Endodermal cell (in vitro differentiated cells): ENCODE measurements around the gene GOSR2. TPM values are rescaled to one million over a fixed set of nuclear protein-coding genes. Genes with fewer than 3 reads are reported as not detected.

Experiments
- DNase-seq: peaks from one replicate; pipeline ENCODE4 v3.0.0-alpha.2; 2017
- H3K27ac ChIP-seq: 2 replicates; pipeline ENCODE4 v1.5.1; 2013; ENCODE audit warnings: mild to moderate bottlenecking, low read depth, low read length, moderate library complexity
- H3K27me3 ChIP-seq: 2 replicates; pipeline ENCODE4 v1.6.1; 2013; ENCODE audit warnings: mild to moderate bottlenecking, low read length, moderate library complexity; ENCODE audit not compliant: insufficient read depth, control insufficient read depth, poor library complexity, severe bottlenecking
- H3K36me3 ChIP-seq: 2 replicates; pipeline ENCODE4 v1.7.0; 2013; ENCODE audit warnings: mild to moderate bottlenecking, low read length, moderate library complexity; ENCODE audit not compliant: control insufficient read depth, insufficient read depth
- H3K4me1 ChIP-seq: one replicate; pipeline ENCODE4 v1.7.0; 2013; ENCODE audit warnings: low read length; ENCODE audit not compliant: control insufficient read depth, insufficient read depth
- H3K4me3 ChIP-seq: 2 replicates; pipeline ENCODE4 v1.5.1; 2013; ENCODE audit warnings: mild to moderate bottlenecking, low read length, moderate library complexity
- H3K9ac ChIP-seq: 2 replicates; pipeline ENCODE4 v1.6.1; 2013; ENCODE audit warnings: mild to moderate bottlenecking, low read length, moderate library complexity; ENCODE audit not compliant: poor library complexity, severe bottlenecking; ENCODE audit errors: extremely low read depth
- H3K9me3 ChIP-seq: 2 replicates; pipeline ENCODE4 v1.6.1; 2013; ENCODE audit warnings: mild to moderate bottlenecking, low read length, moderate library complexity; ENCODE audit not compliant: control insufficient read depth
- H3K27ac Mint-ChIP-seq: 2 replicates; pipeline ENCODE4 v1.8.0; 2020; ENCODE audit warnings: mixed read lengths
- H3K27me3 Mint-ChIP-seq: 2 replicates; pipeline ENCODE4 v1.8.0; 2021; ENCODE audit warnings: mild to moderate bottlenecking, mixed read lengths; ENCODE audit not compliant: insufficient read depth
- H3K36me3 Mint-ChIP-seq: 2 replicates; pipeline ENCODE4 v1.8.0; 2020; ENCODE audit warnings: low read depth, mixed read lengths
- H3K4me1 Mint-ChIP-seq: 2 replicates; pipeline ENCODE4 v1.8.0; 2020; ENCODE audit warnings: mixed read lengths
- H3K4me3 Mint-ChIP-seq: 2 replicates; pipeline ENCODE4 v1.8.0; 2020; ENCODE audit warnings: mild to moderate bottlenecking, moderate library complexity, mixed read lengths
- H3K9me3 Mint-ChIP-seq: 2 replicates; pipeline ENCODE4 v1.8.0; 2020; ENCODE audit warnings: mild to moderate bottlenecking, mixed read lengths
- CTCF ChIP-seq: fragments of 200-600 bp; sonication (generic); conservative IDR thresholded peaks from 2 replicates; pipeline ENCODE4 v1.5.0; 2021; ENCODE audit warnings: antibody characterized with exemption, mild to moderate bottlenecking
- WGBS, 2 experiments: methylation state at CpG; one replicate each; pipeline versions ENCODE4 v1.1.5 to v1.1.7; 2013; ENCODE audit warnings: missing lambda C conversion rate in 2 of 2, mixed read lengths in 1 of 2; ENCODE audit not compliant: insufficient coverage in 1 of 2, insufficient read length in 1 of 2; 5-methylcytosine and 5-hydroxymethylcytosine counted together
- total RNA-seq, 2 donors: library from RNA; stranded (reverse); fragmentation: NEBNext Ultra II Directional in 1 of 2; extraction: Animal tissue kit (Norgen Biotek cat#: 25700) in 1 of 2; gene quantifications; 2 replicates in 1 of 2; 3 replicates in 1 of 2; pipeline ENCODE4 v1.2.1, GENCODE V29; 2021

The GOSR2 gene
- total RNA-seq, 2 donors from 2014 or later: 51.9 to 65.5 TPM

- 13 to 21% methylated on average over 5 to 7 of the region's 7 CpGs for WGBS, 2 experiments
- Mint-ChIP-seq H3K4me1 (peaks cover 20% of the 10 kb centered on the region), H3K27ac (no peak overlapping the region), H3K27me3 (peaks cover 77% of the 10 kb centered on the region), H3K9me3 (no peaks in the 10 kb centered on the region), H3K4me3 (peak overlapping the region; percentile 55), H3K36me3 (no peaks in the 10 kb centered on the region)
- no peak overlapping the region for H3K9ac ChIP-seq
- H3K36me3 ChIP-seq: no peaks in the 10 kb centered on the region
- H3K27ac ChIP-seq: peak overlapping the region; percentile 30
- no peaks in the 10 kb centered on the region for H3K9me3 ChIP-seq
- H3K27me3 ChIP-seq: peaks cover 65% of the 10 kb centered on the region
- H3K4me1 ChIP-seq: peaks cover 4% of the 10 kb centered on the region
- peak; percentile 97 for DNase-seq
- peak overlapping the region; percentile 76 for H3K4me3 ChIP-seq
- TF ChIP-seq CTCF: peak; percentile 84
Measured at GRCh38 chr17:46977348-46977747, 54.4 kb downstream of the GOSR2 start.

- H3K27me3 Mint-ChIP-seq: peaks cover 78% of the 10 kb centered on the region
- peak overlapping the region; percentile 10 for H3K27ac ChIP-seq
- TF ChIP-seq CTCF: no peak
- no peaks in the 10 kb centered on the region for H3K36me3 ChIP-seq
- no peaks in the 10 kb centered on the region for H3K9me3 ChIP-seq
- no peak overlapping the region for H3K27ac Mint-ChIP-seq
- peaks cover 4% of the 10 kb centered on the region for H3K4me1 ChIP-seq
- 13 to 15% methylated on average over 9 to 36 of the region's 36 CpGs for WGBS, 2 experiments
- H3K27me3 ChIP-seq: peaks cover 66% of the 10 kb centered on the region
- no peak overlapping the region for H3K9ac ChIP-seq
- peak overlapping the region; percentile 76 for H3K4me3 ChIP-seq
- H3K36me3 Mint-ChIP-seq: no peaks in the 10 kb centered on the region
- H3K4me3 Mint-ChIP-seq: peak overlapping the region; percentile 55
- DNase-seq: peak; percentile 73
- H3K9me3 Mint-ChIP-seq: no peaks in the 10 kb centered on the region
- H3K4me1 Mint-ChIP-seq: peaks cover 20% of the 10 kb centered on the region
Measured at GRCh38 chr17:46977750-46978488, 55.0 kb downstream of the GOSR2 start.

GRCh38 chr17:46978489-46979146, 55.7 kb downstream of the GOSR2 start:
- no peak overlapping the region for H3K27ac ChIP-seq
- no peak overlapping the region for H3K27ac Mint-ChIP-seq
- peaks cover 20% of the 10 kb centered on the region for H3K4me1 Mint-ChIP-seq
- H3K27me3 ChIP-seq: peaks cover 61% of the 10 kb centered on the region
- H3K27me3 Mint-ChIP-seq: peaks cover 74% of the 10 kb centered on the region
- H3K4me3 Mint-ChIP-seq: peak overlapping the region; percentile 55
- 0 to 1% methylated on average over 39 to 83 of the region's 83 CpGs for WGBS, 2 experiments
- no peak overlapping the region for H3K9ac ChIP-seq
- H3K9me3 Mint-ChIP-seq: no peaks in the 10 kb centered on the region
- peaks cover 4% of the 10 kb centered on the region for H3K4me1 ChIP-seq
- no peaks in the 10 kb centered on the region for H3K36me3 Mint-ChIP-seq
- no peak for TF ChIP-seq CTCF
- H3K9me3 ChIP-seq: no peaks in the 10 kb centered on the region
- H3K4me3 ChIP-seq: peak overlapping the region; percentile 76
- DNase-seq: peak; percentile 84
- H3K36me3 ChIP-seq: no peaks in the 10 kb centered on the region
